Measurements from ENCODE around the gene INAFM1.
"Not testable (repeated sequence)": the region's sequence is repeated elsewhere in the genome, so short reads cannot be mapped to it uniquely, and the experiment has no call there.

The INAFM1 gene

GRCh38 chr19:47274891-47275761, 441 bp downstream of the INAFM1 start:
- Histone ChIP-seq H2BK120ac (ENCODE audit: low read depth, low read length) (no peak overlapping the region), H3K18ac (ENCODE audit: low read length) (peak overlapping the region; percentile 8), H2BK15ac (replicated peaks; ENCODE audit: low read depth) (no peak overlapping the region), H4K5ac (ENCODE audit: low read length) (no peak overlapping the region), H3K4me2 (ENCODE audit: low read length) (peak overlapping the region; percentile 86), H3K27ac (ENCODE audit: low read depth, low read length) (no peak overlapping the region), H3K4ac (ENCODE audit: low read depth, low read length) (no peak overlapping the region), H3K9ac (ENCODE audit: low read length) (peak overlapping the region; percentile 71), H3K23ac (ENCODE audit: low read length) (no peak overlapping the region), H3K79me1 (ENCODE audit: low read length) (no peaks in the 10 kb centered on the region), H3K27me3 (ENCODE audit: insufficient read depth, low read length, poor library complexity) (no peaks in the 10 kb centered on the region), H3K56ac (ENCODE audit: low read length) (peak overlapping the region; percentile 79), H3K4me3 (ENCODE audit: low read length) (peak overlapping the region; percentile 56), H3K79me2 (ENCODE audit: control insufficient read depth, insufficient read depth, low read length) (no peaks in the 10 kb centered on the region), H3K36me3 (ENCODE audit: control insufficient read depth, insufficient read depth, low read length) (peaks cover 3% of the 10 kb centered on the region), H2BK5ac (ENCODE audit: low read length) (no peak overlapping the region), H2AK5ac (ENCODE audit: low read length) (peak overlapping the region; percentile 38), H4K8ac (ENCODE audit: low read depth, low read length) (no peak overlapping the region), H3K4me1 (ENCODE audit: control insufficient read depth, low read depth, low read length) (peaks cover 5% of the 10 kb centered on the region)
- WGBS (ENCODE audit: extremely low coverage, insufficient coverage, low lambda C conversion rate) = no CpG with 5 or more reads among the region's 82 CpGs
- no peak for DNase-seq

- H3K27me3 ChIP-seq (ENCODE audit: insufficient read depth, low read length, poor library complexity) = no peaks in the 10 kb centered on the region
- H3K79me2 ChIP-seq (ENCODE audit: control insufficient read depth, insufficient read depth, low read length) = no peaks in the 10 kb centered on the region
- no peak overlapping the region for H3K4ac ChIP-seq (ENCODE audit: low read depth, low read length)
- no peak overlapping the region for H3K27ac ChIP-seq (ENCODE audit: low read depth, low read length)
- peak overlapping the region; percentile 71 for H3K9ac ChIP-seq (ENCODE audit: low read length)
- no peak overlapping the region for H4K5ac ChIP-seq (ENCODE audit: low read length)
- H3K36me3 ChIP-seq (ENCODE audit: control insufficient read depth, insufficient read depth, low read length) = no peaks in the 10 kb centered on the region
- H3K79me1 ChIP-seq (ENCODE audit: low read length) = no peaks in the 10 kb centered on the region
- H3K4me3 ChIP-seq (ENCODE audit: low read length) = no peak overlapping the region
- H3K4me2 ChIP-seq (ENCODE audit: low read length) = no peak overlapping the region
- no peak for DNase-seq
- no peak overlapping the region for H2BK15ac ChIP-seq (replicated peaks; ENCODE audit: low read depth)
- H3K4me1 ChIP-seq (ENCODE audit: control insufficient read depth, low read depth, low read length) = peaks cover 5% of the 10 kb centered on the region
- no peak overlapping the region for H2BK5ac ChIP-seq (ENCODE audit: low read length)
- H3K18ac ChIP-seq (ENCODE audit: low read length) = no peak overlapping the region
- H3K23ac ChIP-seq (ENCODE audit: low read length) = no peak overlapping the region
- WGBS (ENCODE audit: extremely low coverage, insufficient coverage, low lambda C conversion rate) = no CpG with 5 or more reads among the region's 13 CpGs
- H3K56ac ChIP-seq (ENCODE audit: low read length) = peak overlapping the region; percentile 79
- no peak overlapping the region for H2BK120ac ChIP-seq (ENCODE audit: low read depth, low read length)
- H2AK5ac ChIP-seq (ENCODE audit: low read length) = no peak overlapping the region
- no peak overlapping the region for H4K8ac ChIP-seq (ENCODE audit: low read depth, low read length)
Measured at GRCh38 chr19:47275791-47276461, 1.2 kb downstream of the INAFM1 start.

- not testable (repeated sequence) for H3K36me3 ChIP-seq (ENCODE audit: control insufficient read depth, insufficient read depth, low read length); H4K8ac ChIP-seq (ENCODE audit: low read depth, low read length); H3K4ac ChIP-seq (ENCODE audit: low read depth, low read length); H3K4me1 ChIP-seq (ENCODE audit: control insufficient read depth, low read depth, low read length); H3K56ac ChIP-seq (ENCODE audit: low read length); H3K4me3 ChIP-seq (ENCODE audit: low read length); H3K23ac ChIP-seq (ENCODE audit: low read length); H3K79me1 ChIP-seq (ENCODE audit: low read length); H4K5ac ChIP-seq (ENCODE audit: low read length); H3K79me2 ChIP-seq (ENCODE audit: control insufficient read depth, insufficient read depth, low read length); H3K18ac ChIP-seq (ENCODE audit: low read length); H3K27ac ChIP-seq (ENCODE audit: low read depth, low read length); H3K4me2 ChIP-seq (ENCODE audit: low read length); H2BK120ac ChIP-seq (ENCODE audit: low read depth, low read length); H2BK15ac ChIP-seq (replicated peaks; ENCODE audit: low read depth); H3K27me3 ChIP-seq (ENCODE audit: insufficient read depth, low read length, poor library complexity); H3K9ac ChIP-seq (ENCODE audit: low read length); H2BK5ac ChIP-seq (ENCODE audit: low read length); DNase-seq; H2AK5ac ChIP-seq (ENCODE audit: low read length)
- WGBS (ENCODE audit: extremely low coverage, insufficient coverage, low lambda C conversion rate) = no CpG with 5 or more reads among the region's 3 CpGs
Measured at GRCh38 chr19:47276513-47276912, 1.8 kb downstream of the INAFM1 start.

GRCh38 chr19:47280183-47280797, 5.6 kb downstream of the INAFM1 start:
- Histone ChIP-seq H3K27me3 (ENCODE audit: insufficient read depth, low read length, poor library complexity) (no peaks in the 10 kb centered on the region), H3K56ac (ENCODE audit: low read length) (no peak overlapping the region), H3K4ac (ENCODE audit: low read depth, low read length) (no peak overlapping the region), H4K8ac (ENCODE audit: low read depth, low read length) (no peak overlapping the region), H3K4me2 (ENCODE audit: low read length) (no peak overlapping the region), H3K4me3 (ENCODE audit: low read length) (no peak overlapping the region), H4K5ac (ENCODE audit: low read length) (no peak overlapping the region), H3K4me1 (ENCODE audit: control insufficient read depth, low read depth, low read length) (peaks cover 3% of the 10 kb centered on the region), H2BK15ac (replicated peaks; ENCODE audit: low read depth) (no peak overlapping the region), H3K36me3 (ENCODE audit: control insufficient read depth, insufficient read depth, low read length) (no peaks in the 10 kb centered on the region), H3K23ac (ENCODE audit: low read length) (no peak overlapping the region), H3K79me2 (ENCODE audit: control insufficient read depth, insufficient read depth, low read length) (no peaks in the 10 kb centered on the region), H3K79me1 (ENCODE audit: low read length) (no peaks in the 10 kb centered on the region), H3K9ac (ENCODE audit: low read length) (no peak overlapping the region), H2AK5ac (ENCODE audit: low read length) (no peak overlapping the region), H3K27ac (ENCODE audit: low read depth, low read length) (no peak overlapping the region), H2BK120ac (ENCODE audit: low read depth, low read length) (no peak overlapping the region), H2BK5ac (ENCODE audit: low read length) (no peak overlapping the region), H3K18ac (ENCODE audit: low read length) (no peak overlapping the region)
- no CpG with 5 or more reads among the region's 13 CpGs for WGBS (ENCODE audit: extremely low coverage, insufficient coverage, low lambda C conversion rate)
- peak; percentile 78 for DNase-seq

- Histone ChIP-seq H3K9ac (ENCODE audit: low read length) (no peak overlapping the region), H3K18ac (ENCODE audit: low read length) (no peak overlapping the region), H3K36me3 (ENCODE audit: control insufficient read depth, insufficient read depth, low read length) (no peaks in the 10 kb centered on the region), H2AK5ac (ENCODE audit: low read length) (no peak overlapping the region), H3K4me1 (ENCODE audit: control insufficient read depth, low read depth, low read length) (no peaks in the 10 kb centered on the region), H2BK120ac (ENCODE audit: low read depth, low read length) (no peak overlapping the region), H4K5ac (ENCODE audit: low read length) (no peak overlapping the region), H2BK5ac (ENCODE audit: low read length) (no peak overlapping the region), H3K4ac (ENCODE audit: low read depth, low read length) (no peak overlapping the region), H4K8ac (ENCODE audit: low read depth, low read length) (no peak overlapping the region), H3K23ac (ENCODE audit: low read length) (no peak overlapping the region), H3K56ac (ENCODE audit: low read length) (no peak overlapping the region), H3K4me3 (ENCODE audit: low read length) (no peak overlapping the region), H3K4me2 (ENCODE audit: low read length) (no peak overlapping the region), H2BK15ac (replicated peaks; ENCODE audit: low read depth) (no peak overlapping the region), H3K27me3 (ENCODE audit: insufficient read depth, low read length, poor library complexity) (no peaks in the 10 kb centered on the region), H3K27ac (ENCODE audit: low read depth, low read length) (no peak overlapping the region), H3K79me1 (ENCODE audit: low read length) (no peaks in the 10 kb centered on the region), H3K79me2 (ENCODE audit: control insufficient read depth, insufficient read depth, low read length) (no peaks in the 10 kb centered on the region)
- 100% methylated on average over 3 of the region's 10 CpGs for WGBS (ENCODE audit: extremely low coverage, insufficient coverage, low lambda C conversion rate)
- DNase-seq = no peak
Measured at GRCh38 chr19:47283405-47284059, 8.8 kb downstream of the INAFM1 start.
